B cell (primary cell): ENCODE measurements around the gene KLC4. TPM values are rescaled to one million over a fixed set of nuclear protein-coding genes. Genes with fewer than 3 reads are reported as not detected.

Source experiments
- ATAC-seq: fragments of 200-7000 bp; cut with Tn5 transposase; one replicate; pipeline ENCODE4 v1.10.0; 2021; ENCODE audit warnings: low read depth, mild to moderate bottlenecking, moderate number of reproducible peaks, moderate library complexity
- CTCF ChIA-PET: fragments of 350-600 bp; sonication (Branson Sonifier 250); formaldehyde crosslinking; loops from one replicate; lab custom pipeline; 2021; ENCODE audit warnings: antibody characterized with exemption, inconsistent platforms; lab: Charles Lee
- POLR2A ChIA-PET: fragments of 350-600 bp; sonication (Branson Sonifier 250); formaldehyde crosslinking; loops from one replicate; lab custom pipeline; 2021; ENCODE audit warnings: antibody characterized with exemption; lab: Charles Lee
- DNase-seq: peaks from one replicate; pipeline ENCODE4 v3.0.0; 2013
- H2AFZ ChIP-seq: 2 replicates; pipeline ENCODE4 v1.6.1; 2012; ENCODE audit warnings: mild to moderate bottlenecking, low read depth, low read length; ENCODE audit not compliant: insufficient read depth, poor library complexity, severe bottlenecking
- H3K27ac ChIP-seq, 2 donors: 1 replicate in 1 of 2; 2 replicates in 1 of 2; pipeline ENCODE4 v1.5.1; 2012 to 2013; ENCODE audit warnings: low read length in 2 of 2, mild to moderate bottlenecking in 2 of 2, moderate library complexity in 1 of 2
- H3K27me3 ChIP-seq, 4 experiments: fragments of 200-600 bp in 1 of 4; sonication (generic) in 1 of 4; replicated peaks in 1 of 4; 1 replicate in 2 of 4; 2 replicates in 2 of 4; pipeline versions ENCODE4 v1.6.1 to v1.7.0; 2013 to 2016; ENCODE audit warnings: low read length in 3 of 4, mild to moderate bottlenecking in 2 of 4, mixed read lengths in 1 of 4, moderate library complexity in 1 of 4; ENCODE audit not compliant: insufficient read depth in 4 of 4, control insufficient read depth in 3 of 4; ENCODE audit errors: control extremely low read depth in 1 of 4
- H3K36me3 ChIP-seq, 2 experiments: replicated peaks in 1 of 2; 1 replicate in 1 of 2; 2 replicates in 1 of 2; pipeline versions ENCODE4 v1.6.1 to v1.7.1; 2013; ENCODE audit warnings: low read length in 1 of 2; ENCODE audit not compliant: insufficient read depth in 2 of 2, control insufficient read depth in 1 of 2; ENCODE audit errors: control extremely low read depth in 1 of 2, extremely low read depth in 1 of 2
- H3K4me1 ChIP-seq, 2 donors: fragments of 200-600 bp in 1 of 2; sonication (generic) in 1 of 2; 1 replicate in 1 of 2; 2 replicates in 1 of 2; pipeline versions ENCODE4 v1.5.1 to v1.6.1; 2013 to 2017; ENCODE audit warnings: low read length in 2 of 2; ENCODE audit not compliant: control insufficient read depth in 2 of 2, insufficient read depth in 2 of 2
- H3K4me2 ChIP-seq: replicated peaks from 2 replicates; pipeline ENCODE3; 2012; ENCODE audit warnings: mild to moderate bottlenecking, low read depth, low read length; ENCODE audit not compliant: poor library complexity, severe bottlenecking
- H3K4me3 ChIP-seq, 5 experiments: fragments of 200-600 bp in 1 of 5; sonication (generic) in 1 of 5; 1 replicate in 3 of 5; 2 replicates in 2 of 5; pipeline versions ENCODE4 v1.5.1 to v1.7.0; 2011 to 2016; ENCODE audit warnings: low read length in 4 of 5, mild to moderate bottlenecking in 4 of 5, low read depth in 2 of 5, control low read depth in 1 of 5, moderate library complexity in 1 of 5; ENCODE audit not compliant: insufficient read depth in 1 of 5; ENCODE audit errors: control extremely low read depth in 1 of 5, extremely low read depth in 1 of 5
- H3K79me2 ChIP-seq: fragments of 200-600 bp; sonication (generic); one replicate; pipeline ENCODE4 v1.6.0; 2016; ENCODE audit warnings: low read length; ENCODE audit not compliant: control insufficient read depth, insufficient read depth
- H3K9ac ChIP-seq: fragments of 200-600 bp; sonication (generic); 2 replicates; pipeline ENCODE4 v1.6.1; 2017; ENCODE audit warnings: mild to moderate bottlenecking, low read length, moderate library complexity
- H3K9me3 ChIP-seq, 3 donors: one replicate each; pipeline versions ENCODE4 v1.6.1 to v1.7.1; 2013; ENCODE audit warnings: low read length in 2 of 3; ENCODE audit not compliant: control insufficient read depth in 2 of 3, insufficient read depth in 1 of 3; ENCODE audit errors: control extremely low read depth in 1 of 3
- H4K20me1 ChIP-seq: 2 replicates; pipeline ENCODE4 v1.6.0; 2012; ENCODE audit warnings: mild to moderate bottlenecking, low read length; ENCODE audit not compliant: insufficient read depth, control insufficient read depth, poor library complexity, severe bottlenecking
- H3K27ac Mint-ChIP-seq: one replicate; pipeline ENCODE4 v1.8.0; 2021; ENCODE audit warnings: mixed read lengths
- H3K27me3 Mint-ChIP-seq: one replicate; pipeline ENCODE4 v1.8.0; 2021; ENCODE audit warnings: mixed read lengths
- H3K4me1 Mint-ChIP-seq: one replicate; pipeline ENCODE4 v1.8.0; 2021; ENCODE audit warnings: mixed read lengths
- H3K4me3 Mint-ChIP-seq: one replicate; pipeline ENCODE4 v1.8.0; 2021; ENCODE audit warnings: mixed read lengths
- H3K9me3 Mint-ChIP-seq: one replicate; pipeline ENCODE4 v1.8.0; 2022; ENCODE audit warnings: mixed read lengths; ENCODE audit not compliant: insufficient read depth
- CTCF ChIP-seq: fragments of 200-600 bp; IDR thresholded peaks from one replicate; pipeline ENCODE4 v1.8.0; 2022; ENCODE audit warnings: antibody characterized with exemption, mild to moderate bottlenecking
- EZH2 ChIP-seq: IDR thresholded peaks from 2 replicates; pipeline ENCODE4 v1.6.1; 2012; ENCODE audit warnings: borderline replicate concordance, low read depth, mild to moderate bottlenecking, moderate library complexity, low read length; ENCODE audit not compliant: insufficient read depth, poor library complexity, severe bottlenecking
- WGBS: methylation state at CpG from one replicate; pipeline ENCODE4 v1.1.5; 2013; ENCODE audit warnings: missing lambda C conversion rate; ENCODE audit not compliant: insufficient coverage; 5-methylcytosine and 5-hydroxymethylcytosine counted together
- intact Hi-C: fragments of 100-400 bp; cut with micrococcal nuclease; formaldehyde crosslinking; loops from one replicate; pipeline ENCODE4 v1.10.0; 2022
- polyA plus RNA-seq: library from polyadenylated mRNA; depleted of rRNA; stranded (reverse); fragments of >200 nt; gene quantifications from 2 replicates; pipeline ENCODE4 v1.2.3, GENCODE V29; 2012
- total RNA-seq, 2 donors: library from RNA; stranded (reverse); fragments of 120-200 nt in 1 of 2; gene quantifications; 1 replicate in 1 of 2; 2 replicates in 1 of 2; pipeline versions ENCODE4 v1.2.3 to v1.2.4, GENCODE V29; 2013 to 2022

The KLC4 gene
- total and polyA plus RNA-seq, 2 donors (not counting 1 experiment from before 2014, with no cell fraction given): 30.6 to 52.7 TPM

- intact Hi-C loops: no loop called here
- no peak overlapping the region for H3K9ac ChIP-seq
- Mint-ChIP-seq H3K4me1 (no peaks in the 10 kb centered on the region), H3K27me3 (no peaks in the 10 kb centered on the region), H3K27ac (no peak overlapping the region), H3K4me3 (no peak overlapping the region), H3K9me3 (no peaks in the 10 kb centered on the region)
- POLR2A ChIA-PET: interaction anchor here (0.6 kb wide), 1 partner anchor 353 kb away, joined by 4 read pairs; no protein-coding TSS in a partner anchor
- ATAC-seq: no peak
- no peaks in the 10 kb centered on the region for H3K79me2 ChIP-seq
- no peaks in the 10 kb centered on the region for H3K36me3 ChIP-seq
- no peak overlapping the region for H3K4me2 ChIP-seq
- WGBS: 94% methylated on average over 24 of the region's 25 CpGs
- H3K27me3 ChIP-seq: no peaks in the 10 kb centered on the region
- no peaks in the 10 kb centered on the region for H3K9me3 ChIP-seq
- H3K4me1 ChIP-seq: no peaks in the 10 kb centered on the region
- CTCF ChIA-PET: interaction anchor here (1.6 kb wide), 1 partner anchor 20 kb away, joined by 4 read pairs; no protein-coding TSS in a partner anchor
- TF ChIP-seq CTCF (no peak), EZH2 (no peak)
- no peak overlapping the region for H2AFZ ChIP-seq
- H4K20me1 ChIP-seq: no peaks in the 10 kb centered on the region
- no peak for DNase-seq
- no peak overlapping the region for H3K4me3 ChIP-seq
- H3K27ac ChIP-seq: no peak overlapping the region
Measured at GRCh38 chr6:43123461-43124314, 64.3 kb downstream of the KLC4 start.

GRCh38 chr6:43124481-43124880 lies 65.0 kb downstream of the KLC4 start:
- Histone ChIP-seq H3K4me2 (no peak overlapping the region), H3K9ac (no peak overlapping the region), H3K4me3 (no peak overlapping the region), H3K36me3 (no peaks in the 10 kb centered on the region), H3K79me2 (no peaks in the 10 kb centered on the region), H3K27me3 (no peaks in the 10 kb centered on the region), H3K4me1 (no peaks in the 10 kb centered on the region), H2AFZ (no peak overlapping the region), H3K9me3 (no peaks in the 10 kb centered on the region), H4K20me1 (no peaks in the 10 kb centered on the region), H3K27ac (no peak overlapping the region)
- no peaks in the 10 kb centered on the region for H3K27me3 Mint-ChIP-seq
- 97% methylated on average over 5 of the region's 6 CpGs for WGBS
- DNase-seq (no peak), ATAC-seq (no peak)
- no peaks in the 10 kb centered on the region for H3K9me3 Mint-ChIP-seq
- TF ChIP-seq EZH2: no peak
- no peak for TF ChIP-seq CTCF
- intact Hi-C loops: no loop called here
- H3K4me1 Mint-ChIP-seq: no peaks in the 10 kb centered on the region
- ChIA-PET POLR2A (interaction anchor here (0.6 kb wide), 1 partner anchor 353 kb away, joined by 4 read pairs; no protein-coding TSS in a partner anchor), CTCF (interaction anchor here (0.6 to 1.6 kb wide), 2 partner anchors 19 to 1092 kb away, joined by 4 to 6 read pairs; partner anchors contain the start of gene MYMX)
- H3K27ac Mint-ChIP-seq: no peak overlapping the region
- H3K4me3 Mint-ChIP-seq: no peak overlapping the region
